HG03196 (cell line): ENCODE results near the gene DNMT3B.

Experiments
- ATAC-seq: cut with Tn5 transposase; IDR thresholded peaks from one replicate; pipeline ENCODE4 v1.9.1; 2021; ENCODE audit not compliant: unreplicated experiment

The DNMT3B gene

GRCh38 chr20:32849577-32849976 is 87.4 kb downstream of the DNMT3B start:
- ATAC-seq = no peak

- ATAC-seq = no peak
Measured at GRCh38 chr20:32855387-32855786, 93.2 kb downstream of the DNMT3B start.

DNA sequence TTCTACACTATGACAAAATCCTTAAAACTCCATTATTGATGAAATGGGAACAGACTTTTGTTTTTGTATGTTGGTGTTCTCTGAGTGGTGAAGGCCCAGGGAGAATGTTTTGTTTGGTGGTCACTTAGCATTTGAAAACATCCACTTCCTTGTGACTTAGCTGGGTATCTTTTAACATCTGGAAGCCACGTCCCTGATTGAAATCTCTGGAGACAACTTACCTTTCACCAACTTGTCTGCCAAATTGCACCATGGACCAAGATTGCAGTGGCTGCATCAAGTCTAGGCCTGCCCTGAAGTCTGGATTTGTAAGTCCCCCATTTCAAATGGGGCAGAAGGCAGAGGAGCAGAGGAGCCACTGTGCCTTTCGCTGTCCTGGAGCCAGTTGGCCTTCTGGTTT is 96.0 kb downstream of the DNMT3B start:
- ATAC-seq = no peak
